ENCODE results near the gene GCLM. TPM values are rescaled to one million over a fixed set of nuclear protein-coding genes. Genes with fewer than 3 reads are reported as not detected.

The GCLM gene
- total and polyA plus RNA-seq, 9 of the 15 experiments (the other 6 are each of a cell fraction or from before 2014, with no cell fraction given), result 9.3 to 71.6 (median 24.5) TPM

DNA sequence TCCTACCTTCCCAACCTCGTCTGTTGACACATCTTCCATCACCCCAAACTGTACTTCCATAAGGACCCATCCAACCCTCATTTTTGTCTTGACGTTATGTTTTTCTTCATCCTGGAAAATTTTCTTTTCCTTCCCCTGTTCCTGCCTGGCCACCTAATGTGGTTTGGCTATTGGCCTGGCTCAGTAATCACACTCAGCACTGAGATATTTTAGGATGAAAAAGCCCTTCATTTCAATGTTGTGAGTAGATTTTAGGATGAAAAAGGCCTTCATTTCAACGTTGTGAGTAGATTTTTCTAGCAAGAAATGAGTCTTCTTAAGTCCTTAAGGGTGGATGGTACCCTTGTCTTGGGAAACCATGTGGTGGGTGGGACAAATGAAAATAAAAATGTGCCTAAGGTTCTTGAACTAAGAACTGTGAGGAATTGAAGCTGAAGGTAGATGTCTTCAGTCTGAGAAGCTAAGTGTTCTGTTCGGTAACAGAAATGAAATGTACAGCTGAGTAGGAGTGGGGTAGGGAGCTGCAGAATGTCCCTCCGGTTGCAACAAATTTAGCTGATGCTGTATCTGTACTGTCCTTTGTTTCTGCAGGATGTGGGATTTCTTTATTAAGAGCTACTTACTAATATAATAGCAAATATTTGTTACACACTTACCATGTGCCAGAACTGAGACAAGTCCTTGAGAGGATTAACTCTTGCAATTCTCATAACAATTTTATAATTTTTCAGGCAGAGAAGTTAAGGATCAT is 66.3 kb downstream of the GCLM start:
- intact Hi-C loops (cut with micrococcal nuclease), result loop anchor here (5.0 kb wide), 1 partner anchor 106 kb away; no protein-coding TSS in a partner anchor
- Histone ChIP-seq H3K79me2 (ENCODE audit: control insufficient read depth, insufficient read depth, low read length) (no peaks in the 10 kb centered on the region), H3K9me1 (ENCODE audit: control insufficient read depth, insufficient read depth, low read length) (no peaks in the 10 kb centered on the region), H3K4me1 (replicated peaks in 1 of 2; ENCODE audit: control insufficient read depth in 2 of 2, insufficient read depth in 2 of 2, low read length in 2 of 2) (peaks cover 8 to 20% of the 10 kb centered on the region in 2 experiments; a peak in 4 of 5 replicates), H4K20me1 (replicated peaks; ENCODE audit: control insufficient read depth, insufficient read depth, low read length) (no peaks in the 10 kb centered on the region), H3K9me3 (replicated peaks; ENCODE audit: control insufficient read depth, insufficient read depth, low read depth, low read length) (no peaks in the 10 kb centered on the region), H3K9ac (ENCODE audit: insufficient read depth in 1 of 2, low read depth in 2 of 2, low read length in 2 of 2) (no peak overlapping the region), H3K36me3 (ENCODE audit: control insufficient read depth, insufficient read depth, low read length) (no peaks in the 10 kb centered on the region), H3K4me3 (no peak overlapping the region), H3K27me3 (ENCODE audit: control insufficient read depth in 2 of 2, insufficient read depth in 2 of 2, low read length in 2 of 2) (no peaks in the 10 kb centered on the region), H2AFZ (ENCODE audit: low read depth, low read length) (no peak overlapping the region), H3K27ac (ENCODE audit: extremely low read depth, low read depth, low read length) (no peak overlapping the region), H3K4me2 (ENCODE audit: insufficient read depth, low read length) (no peak overlapping the region)
- DNase-seq (ENCODE audit: extremely low read depth in 1 of 4, low spot score in 3 of 4), result no peak
- ChIA-PET CTCF (ENCODE audit: low intra/inter-chr PET ratio) (interaction anchor here (3.2 kb wide), 1 partner anchor 213 kb away, joined by 31 read pairs; no protein-coding TSS in a partner anchor), POLR2A (interaction anchor here (1.5 kb wide), 1 partner anchor 25 kb away, joined by 5 read pairs; no protein-coding TSS in a partner anchor)
- FAIRE-seq, result no peak
- BruUV-seq (replicated peaks), result no TSS peak
- 45% methylated on average over 5 of the region's 5 CpGs for WGBS (ENCODE audit: insufficient coverage, low coverage, missing lambda C conversion rate)
- no peak for ATAC-seq
- in situ Hi-C loops (cut with MboI), result no loop called here
- no peak for TF ChIP-seq SREBF1 (IDR thresholded peaks at IDR 0.05; ENCODE audit: borderline replicate concordance, low read depth, low read length)
- TF ChIP-seq, protein P1, sequence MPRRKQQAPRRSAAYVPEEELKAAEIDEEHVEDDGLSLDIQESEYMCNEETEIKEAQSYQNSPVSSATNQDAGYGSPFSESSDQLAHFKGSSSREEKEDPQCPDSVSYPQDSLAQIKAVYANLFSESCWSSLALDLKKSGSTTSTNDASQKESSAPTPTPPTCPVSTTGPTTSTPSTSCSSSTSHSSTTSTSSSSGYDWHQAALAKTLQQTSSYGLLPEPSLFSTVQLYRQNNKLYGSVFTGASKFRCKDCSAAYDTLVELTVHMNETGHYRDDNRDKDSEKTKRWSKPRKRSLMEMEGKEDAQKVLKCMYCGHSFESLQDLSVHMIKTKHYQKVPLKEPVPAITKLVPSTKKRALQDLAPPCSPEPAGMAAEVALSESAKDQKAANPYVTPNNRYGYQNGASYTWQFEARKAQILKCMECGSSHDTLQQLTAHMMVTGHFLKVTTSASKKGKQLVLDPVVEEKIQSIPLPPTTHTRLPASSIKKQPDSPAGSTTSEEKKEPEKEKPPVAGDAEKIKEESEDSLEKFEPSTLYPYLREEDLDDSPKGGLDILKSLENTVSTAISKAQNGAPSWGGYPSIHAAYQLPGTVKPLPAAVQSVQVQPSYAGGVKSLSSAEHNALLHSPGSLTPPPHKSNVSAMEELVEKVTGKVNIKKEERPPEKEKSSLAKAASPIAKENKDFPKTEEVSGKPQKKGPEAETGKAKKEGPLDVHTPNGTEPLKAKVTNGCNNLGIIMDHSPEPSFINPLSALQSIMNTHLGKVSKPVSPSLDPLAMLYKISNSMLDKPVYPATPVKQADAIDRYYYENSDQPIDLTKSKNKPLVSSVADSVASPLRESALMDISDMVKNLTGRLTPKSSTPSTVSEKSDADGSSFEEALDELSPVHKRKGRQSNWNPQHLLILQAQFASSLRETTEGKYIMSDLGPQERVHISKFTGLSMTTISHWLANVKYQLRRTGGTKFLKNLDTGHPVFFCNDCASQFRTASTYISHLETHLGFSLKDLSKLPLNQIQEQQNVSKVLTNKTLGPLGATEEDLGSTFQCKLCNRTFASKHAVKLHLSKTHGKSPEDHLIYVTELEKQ (CRISPR knock-in tag; IDR thresholded peaks at IDR 0.05), result no peak
- TF ChIP-seq ZNF347 (CRISPR knock-in tag; IDR thresholded peaks at IDR 0.05; ENCODE audit: low read depth), result no peak
- TF ChIP-seq MBD2 (IDR thresholded peaks at IDR 0.05; ENCODE audit: borderline replicate concordance, low read depth), result no peak
- TF ChIP-seq KAT2B (IDR thresholded peaks at IDR 0.05; ENCODE audit: low read depth, low read length), result no peak
- no peak for TF ChIP-seq NCOA2 (IDR thresholded peaks at IDR 0.05; ENCODE audit: partially characterized antibody in 2 of 2)
- no peak for TF ChIP-seq ZNF76 (CRISPR knock-in tag; IDR thresholded peaks at IDR 0.05; ENCODE audit: borderline replicate concordance)
- TF ChIP-seq, protein P2, sequence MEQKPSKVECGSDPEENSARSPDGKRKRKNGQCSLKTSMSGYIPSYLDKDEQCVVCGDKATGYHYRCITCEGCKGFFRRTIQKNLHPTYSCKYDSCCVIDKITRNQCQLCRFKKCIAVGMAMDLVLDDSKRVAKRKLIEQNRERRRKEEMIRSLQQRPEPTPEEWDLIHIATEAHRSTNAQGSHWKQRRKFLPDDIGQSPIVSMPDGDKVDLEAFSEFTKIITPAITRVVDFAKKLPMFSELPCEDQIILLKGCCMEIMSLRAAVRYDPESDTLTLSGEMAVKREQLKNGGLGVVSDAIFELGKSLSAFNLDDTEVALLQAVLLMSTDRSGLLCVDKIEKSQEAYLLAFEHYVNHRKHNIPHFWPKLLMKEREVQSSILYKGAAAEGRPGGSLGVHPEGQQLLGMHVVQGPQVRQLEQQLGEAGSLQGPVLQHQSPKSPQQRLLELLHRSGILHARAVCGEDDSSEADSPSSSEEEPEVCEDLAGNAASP (IDR thresholded peaks at IDR 0.05), result no peak
- TF ChIP-seq, protein P3, sequence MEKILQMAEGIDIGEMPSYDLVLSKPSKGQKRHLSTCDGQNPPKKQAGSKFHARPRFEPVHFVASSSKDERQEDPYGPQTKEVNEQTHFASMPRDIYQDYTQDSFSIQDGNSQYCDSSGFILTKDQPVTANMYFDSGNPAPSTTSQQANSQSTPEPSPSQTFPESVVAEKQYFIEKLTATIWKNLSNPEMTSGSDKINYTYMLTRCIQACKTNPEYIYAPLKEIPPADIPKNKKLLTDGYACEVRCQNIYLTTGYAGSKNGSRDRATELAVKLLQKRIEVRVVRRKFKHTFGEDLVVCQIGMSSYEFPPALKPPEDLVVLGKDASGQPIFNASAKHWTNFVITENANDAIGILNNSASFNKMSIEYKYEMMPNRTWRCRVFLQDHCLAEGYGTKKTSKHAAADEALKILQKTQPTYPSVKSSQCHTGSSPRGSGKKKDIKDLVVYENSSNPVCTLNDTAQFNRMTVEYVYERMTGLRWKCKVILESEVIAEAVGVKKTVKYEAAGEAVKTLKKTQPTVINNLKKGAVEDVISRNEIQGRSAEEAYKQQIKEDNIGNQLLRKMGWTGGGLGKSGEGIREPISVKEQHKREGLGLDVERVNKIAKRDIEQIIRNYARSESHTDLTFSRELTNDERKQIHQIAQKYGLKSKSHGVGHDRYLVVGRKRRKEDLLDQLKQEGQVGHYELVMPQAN (IDR thresholded peaks at IDR 0.05; ENCODE audit: borderline replicate concordance), result no peak
- TF ChIP-seq PML (IDR thresholded peaks at IDR 0.05; ENCODE audit: low read length), result no peak

Measured in K562 (cell line).